Measurements from ENCODE around the gene JPH2. TPM values are rescaled to one million over a fixed set of nuclear protein-coding genes. Genes with fewer than 3 reads are reported as not detected.

Gene JPH2
- total and polyA plus RNA-seq, 2 donors, result 40.5 to 83.5 TPM

- no peak overlapping the region for H3K27ac ChIP-seq (ENCODE audit: low read depth)
- no peaks in the 10 kb centered on the region for H3K4me1 ChIP-seq (ENCODE audit: insufficient read depth)
- DNase-seq (ENCODE audit: extremely low spot score), result no peak
- no peak overlapping the region for H3K4me3 ChIP-seq (ENCODE audit: low read depth, low read length)
- no peaks in the 10 kb centered on the region for H3K36me3 ChIP-seq (ENCODE audit: insufficient read depth)
- 66% methylated on average over 14 of the region's 14 CpGs for WGBS
Measured at GRCh38 chr20:44151621-44152416, 35.2 kb downstream of the JPH2 start.

GRCh38 chr20:44146272-44146671, 40.7 kb downstream of the JPH2 start:
- no peak for DNase-seq (ENCODE audit: extremely low spot score)
- Histone ChIP-seq H3K4me3 (ENCODE audit: low read depth, low read length) (no peak overlapping the region), H3K4me1 (ENCODE audit: insufficient read depth) (no peaks in the 10 kb centered on the region), H3K27ac (ENCODE audit: low read depth) (no peak overlapping the region), H3K36me3 (ENCODE audit: insufficient read depth) (no peaks in the 10 kb centered on the region)
- 35% methylated on average over 4 of the region's 4 CpGs for WGBS

GRCh38 chr20:44145131-44145775, 41.7 kb downstream of the JPH2 start:
- WGBS, result 43% methylated on average over 18 of the region's 18 CpGs
- DNase-seq (ENCODE audit: extremely low spot score), result no peak
- H3K36me3 ChIP-seq (ENCODE audit: insufficient read depth), result no peaks in the 10 kb centered on the region
- no peak overlapping the region for H3K4me3 ChIP-seq (ENCODE audit: low read depth, low read length)
- H3K27ac ChIP-seq (ENCODE audit: low read depth), result no peak overlapping the region
- H3K4me1 ChIP-seq (ENCODE audit: insufficient read depth), result no peaks in the 10 kb centered on the region

- no peak overlapping the region for H3K4me3 ChIP-seq (ENCODE audit: low read depth, low read length)
- no peaks in the 10 kb centered on the region for H3K36me3 ChIP-seq (ENCODE audit: insufficient read depth)
- DNase-seq (ENCODE audit: extremely low spot score), result no peak
- no peaks in the 10 kb centered on the region for H3K4me1 ChIP-seq (ENCODE audit: insufficient read depth)
- no peak overlapping the region for H3K27ac ChIP-seq (ENCODE audit: low read depth)
- 48% methylated on average over 10 of the region's 10 CpGs for WGBS
Measured at GRCh38 chr20:44143936-44144335, 43.1 kb downstream of the JPH2 start.

GRCh38 chr20:44142413-44142812, 44.6 kb downstream of the JPH2 start:
- Histone ChIP-seq H3K27ac (ENCODE audit: low read depth) (no peak overlapping the region), H3K4me3 (ENCODE audit: low read depth, low read length) (no peak overlapping the region), H3K4me1 (ENCODE audit: insufficient read depth) (no peaks in the 10 kb centered on the region), H3K36me3 (ENCODE audit: insufficient read depth) (no peaks in the 10 kb centered on the region)
- 24% methylated on average over 8 of the region's 8 CpGs for WGBS
- no peak for DNase-seq (ENCODE audit: extremely low spot score)

- no peak overlapping the region for H3K4me3 ChIP-seq (ENCODE audit: low read depth, low read length)
- H3K27ac ChIP-seq (ENCODE audit: low read depth), result no peak overlapping the region
- no peak for DNase-seq (ENCODE audit: extremely low spot score)
- no peaks in the 10 kb centered on the region for H3K36me3 ChIP-seq (ENCODE audit: insufficient read depth)
- H3K4me1 ChIP-seq (ENCODE audit: insufficient read depth), result no peaks in the 10 kb centered on the region
- 70% methylated on average over 6 of the region's 6 CpGs for WGBS
Measured at GRCh38 chr20:44141873-44142272, 45.1 kb downstream of the JPH2 start.

GRCh38 chr20:44138867-44139266, 48.1 kb downstream of the JPH2 start:
- DNase-seq (ENCODE audit: extremely low spot score), result no peak
- no peaks in the 10 kb centered on the region for H3K4me1 ChIP-seq (ENCODE audit: insufficient read depth)

GRCh38 chr20:44137266-44137801, 49.7 kb downstream of the JPH2 start:
- no peak overlapping the region for H3K27ac ChIP-seq (ENCODE audit: low read depth)
- no peaks in the 10 kb centered on the region for H3K4me1 ChIP-seq (ENCODE audit: insufficient read depth)
- no peak overlapping the region for H3K4me3 ChIP-seq (ENCODE audit: low read depth, low read length)
- no peak for DNase-seq (ENCODE audit: extremely low spot score)
- H3K36me3 ChIP-seq (ENCODE audit: insufficient read depth), result no peaks in the 10 kb centered on the region
- WGBS, result 10% methylated on average over 15 of the region's 15 CpGs

More at GRCh38 chr20:44138867-44139266, 48.1 kb downstream of the JPH2 start:
- Histone ChIP-seq H3K27ac (ENCODE audit: low read depth) (no peak overlapping the region), H3K4me3 (ENCODE audit: low read depth, low read length) (no peak overlapping the region), H3K36me3 (ENCODE audit: insufficient read depth) (no peaks in the 10 kb centered on the region)
- 60% methylated on average over 10 of the region's 10 CpGs for WGBS

- Histone ChIP-seq H3K4me1 (ENCODE audit: insufficient read depth) (no peaks in the 10 kb centered on the region), H3K27ac (ENCODE audit: low read depth) (no peak overlapping the region), H3K4me3 (ENCODE audit: low read depth, low read length) (no peak overlapping the region), H3K36me3 (ENCODE audit: insufficient read depth) (no peaks in the 10 kb centered on the region)
- no peak for DNase-seq (ENCODE audit: extremely low spot score)
- 33% methylated on average over 7 of the region's 7 CpGs for WGBS
Measured at GRCh38 chr20:44136579-44137265, 50.3 kb downstream of the JPH2 start.

- 60% methylated on average over 8 of the region's 8 CpGs for WGBS
- Histone ChIP-seq H3K27ac (ENCODE audit: low read depth) (no peak overlapping the region), H3K36me3 (ENCODE audit: insufficient read depth) (no peaks in the 10 kb centered on the region), H3K4me1 (ENCODE audit: insufficient read depth) (no peaks in the 10 kb centered on the region), H3K4me3 (ENCODE audit: low read depth, low read length) (no peak overlapping the region)
- no peak for DNase-seq (ENCODE audit: extremely low spot score)
Measured at GRCh38 chr20:44135417-44136204, 51.4 kb downstream of the JPH2 start.

GRCh38 chr20:44135012-44135412, 52.0 kb downstream of the JPH2 start:
- DNase-seq (ENCODE audit: extremely low spot score), result no peak
- Histone ChIP-seq H3K4me1 (ENCODE audit: insufficient read depth) (no peaks in the 10 kb centered on the region), H3K27ac (ENCODE audit: low read depth) (no peak overlapping the region), H3K4me3 (ENCODE audit: low read depth, low read length) (no peak overlapping the region), H3K36me3 (ENCODE audit: insufficient read depth) (no peaks in the 10 kb centered on the region)
- WGBS, result 68% methylated on average over 3 of the region's 3 CpGs

- Histone ChIP-seq H3K4me1 (ENCODE audit: insufficient read depth) (no peaks in the 10 kb centered on the region), H3K27ac (ENCODE audit: low read depth) (no peak overlapping the region), H3K36me3 (ENCODE audit: insufficient read depth) (no peaks in the 10 kb centered on the region), H3K4me3 (ENCODE audit: low read depth, low read length) (no peak overlapping the region)
- 78% methylated on average over 4 of the region's 4 CpGs for WGBS
- DNase-seq (ENCODE audit: extremely low spot score), result no peak
Measured at GRCh38 chr20:44133424-44133823, 53.6 kb downstream of the JPH2 start.

- H3K36me3 ChIP-seq (ENCODE audit: insufficient read depth), result no peaks in the 10 kb centered on the region
- no peak for DNase-seq (ENCODE audit: extremely low spot score)
- WGBS, result 70% methylated on average over 1 of the region's 1 CpG
- H3K27ac ChIP-seq (ENCODE audit: low read depth), result no peak overlapping the region
- H3K4me1 ChIP-seq (ENCODE audit: insufficient read depth), result no peaks in the 10 kb centered on the region
- no peak overlapping the region for H3K4me3 ChIP-seq (ENCODE audit: low read depth, low read length)
Measured at GRCh38 chr20:44131704-44132103, 55.3 kb downstream of the JPH2 start.
